HG03095 (cell line): ENCODE measurements around the gene MED29.

ENCODE experiments used
- ATAC-seq: cut with Tn5 transposase; IDR thresholded peaks from one replicate; pipeline ENCODE4 v1.9.1; 2021; ENCODE audit warnings: moderate library complexity; ENCODE audit not compliant: unreplicated experiment

MED29 gene

DNA sequence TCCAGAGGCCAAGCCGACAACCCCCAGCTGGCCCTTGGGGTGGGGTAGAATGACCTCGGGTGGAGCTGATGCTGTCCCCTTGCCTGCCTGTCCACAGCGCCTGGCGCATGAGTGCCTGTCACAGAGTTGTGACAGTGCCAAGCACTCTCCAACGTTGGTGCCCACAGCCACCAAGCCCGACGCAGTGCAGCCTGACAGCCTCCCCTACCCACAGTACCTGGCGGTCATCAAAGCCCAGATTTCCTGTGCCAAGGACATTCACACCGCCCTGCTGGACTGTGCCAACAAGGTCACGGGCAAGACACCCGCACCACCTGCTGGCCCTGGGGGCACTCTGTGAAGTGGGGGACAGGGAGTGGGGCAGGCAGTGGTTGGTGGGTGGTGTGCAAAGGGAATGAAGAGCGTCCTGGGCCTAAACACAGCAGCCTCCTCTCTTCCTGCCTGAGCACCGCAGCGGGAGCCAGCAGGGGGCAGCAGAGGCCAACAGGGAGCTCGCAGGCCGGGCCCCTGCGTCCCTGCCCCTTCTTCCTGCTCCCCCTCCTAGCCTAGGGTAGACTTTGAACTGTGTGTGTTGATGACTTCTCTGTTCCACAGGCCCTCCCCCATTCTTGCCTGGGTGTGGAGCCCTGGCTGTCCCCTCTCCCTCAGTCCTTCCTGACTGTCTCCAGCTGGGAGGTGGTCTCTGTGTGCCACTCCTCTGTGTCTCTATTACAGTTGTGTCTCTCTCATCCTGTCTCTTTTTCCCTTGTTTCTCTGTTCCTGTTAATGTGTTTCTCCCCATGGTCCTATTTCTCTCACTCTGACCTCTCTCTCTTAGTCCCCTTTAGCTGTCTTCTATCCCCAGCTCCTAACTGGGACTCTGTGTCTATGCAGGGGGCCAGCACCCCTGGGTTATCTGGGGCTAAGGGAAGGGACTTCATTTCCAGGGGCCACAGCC lies 6.5 kb downstream of the MED29 start:
- ATAC-seq = no peak

DNA sequence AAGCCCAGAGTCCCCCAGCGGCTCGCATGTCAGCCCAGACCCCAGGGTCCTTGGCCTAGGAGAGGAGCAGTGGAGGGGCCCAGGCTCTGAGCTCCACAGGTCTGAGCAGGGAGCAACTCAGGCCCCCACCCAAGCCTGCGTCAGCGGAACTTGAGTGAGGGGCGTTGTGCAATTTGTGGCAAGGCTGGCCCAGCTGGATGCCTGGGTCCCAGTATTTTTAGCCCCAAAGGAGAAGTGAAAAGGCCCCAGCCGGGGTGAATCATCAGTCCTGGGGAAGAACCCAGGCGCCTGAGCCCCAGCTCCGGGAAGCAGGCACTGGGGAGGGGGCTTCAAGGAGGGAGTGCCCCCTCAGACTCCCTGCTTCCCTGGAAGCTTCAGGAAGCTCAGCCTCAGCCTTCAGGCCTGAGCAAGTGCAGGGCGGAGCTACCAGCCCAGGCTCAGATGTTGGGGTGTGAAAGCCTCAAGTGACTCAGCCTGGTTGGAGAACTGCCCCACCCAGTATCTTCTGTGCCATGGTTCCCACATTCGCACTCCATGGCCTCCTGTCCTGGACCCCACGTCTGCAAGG lies 7.2 kb downstream of the MED29 start:
- no peak for ATAC-seq

DNA sequence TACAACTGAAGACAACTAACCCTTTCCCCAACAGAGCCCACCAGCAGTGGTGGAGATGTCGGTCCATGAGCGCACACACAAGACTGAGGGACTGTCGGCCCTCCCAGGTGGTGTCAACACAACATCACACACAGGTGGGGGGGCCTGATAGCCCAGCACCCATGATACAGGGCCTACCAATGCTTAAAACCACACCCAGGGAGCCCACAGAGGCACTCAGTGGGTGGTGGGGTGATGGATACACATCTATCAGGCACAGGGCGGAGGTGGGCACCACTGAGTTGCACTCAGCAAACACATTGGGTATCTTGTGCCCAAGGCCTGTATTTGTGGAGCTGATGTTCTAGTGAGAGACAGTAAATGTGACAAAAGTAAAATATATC lies 8.5 kb downstream of the MED29 start:
- no peak for ATAC-seq

DNA sequence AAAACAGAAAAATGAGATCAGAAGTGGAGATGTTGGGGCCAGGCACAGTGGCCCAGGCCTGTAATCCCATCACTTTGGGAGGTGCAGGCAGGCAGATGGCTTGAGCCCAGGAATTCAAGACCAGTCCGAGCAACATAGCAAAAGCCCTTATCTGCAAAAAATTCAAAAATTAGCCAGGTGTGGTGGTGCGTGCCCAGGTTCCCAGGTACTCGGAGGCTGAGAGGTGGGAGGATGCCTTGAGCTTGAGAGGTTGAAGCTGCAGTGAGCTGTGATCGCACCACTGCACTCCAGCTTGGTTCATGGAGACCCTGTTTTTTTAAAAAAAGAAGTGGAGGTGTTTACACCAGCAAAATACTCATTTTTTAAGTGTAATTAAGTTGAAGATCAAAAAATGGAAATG lies 8.9 kb downstream of the MED29 start:
- ATAC-seq = no peak

DNA sequence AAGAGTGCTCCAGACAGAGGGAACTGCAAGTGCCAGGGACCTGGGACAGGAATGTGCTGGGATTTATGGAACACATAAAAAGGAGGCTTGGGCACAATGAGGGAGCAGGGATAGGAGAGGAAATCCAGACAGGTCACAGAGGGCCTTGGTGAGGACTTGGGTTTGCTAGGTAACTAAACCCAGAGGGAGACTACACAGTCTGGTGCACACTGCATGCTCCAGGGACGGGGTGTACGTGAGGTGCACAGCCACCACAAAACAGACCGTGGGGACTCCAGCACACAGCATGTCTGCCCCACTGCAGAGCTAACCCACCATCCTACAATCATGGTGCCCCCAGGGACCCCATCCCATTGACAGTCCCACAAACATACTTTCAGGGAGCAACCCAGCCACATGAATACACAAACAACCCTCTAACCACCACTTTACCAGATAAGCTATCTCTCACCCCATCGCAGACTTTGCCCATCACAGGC lies 9.9 kb downstream of the MED29 start:
- ATAC-seq = no peak

DNA sequence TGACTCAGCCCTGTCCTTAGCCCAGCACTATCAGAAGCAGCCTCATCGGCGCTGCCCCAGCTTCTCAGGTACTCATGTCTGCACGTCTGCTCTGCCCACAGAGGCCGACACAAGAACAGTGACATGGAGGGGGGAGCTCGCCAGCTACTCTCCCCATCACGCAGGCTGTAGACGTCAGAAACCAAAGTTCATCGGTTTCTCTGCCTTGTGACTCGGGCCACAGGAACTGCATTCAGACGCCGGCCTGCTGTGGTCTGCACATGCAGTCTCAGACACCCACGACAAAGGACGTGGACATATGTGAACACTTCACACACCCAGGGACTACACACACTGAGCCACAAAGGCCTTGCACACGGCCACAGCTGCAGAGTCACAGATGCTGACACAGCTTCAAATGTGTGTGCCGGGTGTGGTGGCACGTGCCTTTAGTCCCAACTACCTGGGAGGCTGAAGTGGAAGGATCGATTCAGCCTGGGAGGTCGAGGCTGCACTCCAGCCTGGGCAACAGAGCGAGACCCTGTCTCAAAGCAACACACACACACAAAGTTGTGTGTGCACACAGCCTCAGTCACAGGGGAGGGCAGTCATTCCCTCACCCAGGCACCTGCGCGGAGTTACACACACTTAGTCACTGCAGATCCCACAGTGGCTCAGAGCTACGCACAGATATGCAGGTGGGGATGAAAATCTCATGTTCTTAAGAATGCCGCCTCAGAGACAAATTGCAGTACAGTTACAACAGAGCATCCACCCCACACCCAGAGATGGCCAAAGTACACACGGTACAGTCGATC lies 10.6 kb downstream of the MED29 start:
- ATAC-seq = no peak

DNA sequence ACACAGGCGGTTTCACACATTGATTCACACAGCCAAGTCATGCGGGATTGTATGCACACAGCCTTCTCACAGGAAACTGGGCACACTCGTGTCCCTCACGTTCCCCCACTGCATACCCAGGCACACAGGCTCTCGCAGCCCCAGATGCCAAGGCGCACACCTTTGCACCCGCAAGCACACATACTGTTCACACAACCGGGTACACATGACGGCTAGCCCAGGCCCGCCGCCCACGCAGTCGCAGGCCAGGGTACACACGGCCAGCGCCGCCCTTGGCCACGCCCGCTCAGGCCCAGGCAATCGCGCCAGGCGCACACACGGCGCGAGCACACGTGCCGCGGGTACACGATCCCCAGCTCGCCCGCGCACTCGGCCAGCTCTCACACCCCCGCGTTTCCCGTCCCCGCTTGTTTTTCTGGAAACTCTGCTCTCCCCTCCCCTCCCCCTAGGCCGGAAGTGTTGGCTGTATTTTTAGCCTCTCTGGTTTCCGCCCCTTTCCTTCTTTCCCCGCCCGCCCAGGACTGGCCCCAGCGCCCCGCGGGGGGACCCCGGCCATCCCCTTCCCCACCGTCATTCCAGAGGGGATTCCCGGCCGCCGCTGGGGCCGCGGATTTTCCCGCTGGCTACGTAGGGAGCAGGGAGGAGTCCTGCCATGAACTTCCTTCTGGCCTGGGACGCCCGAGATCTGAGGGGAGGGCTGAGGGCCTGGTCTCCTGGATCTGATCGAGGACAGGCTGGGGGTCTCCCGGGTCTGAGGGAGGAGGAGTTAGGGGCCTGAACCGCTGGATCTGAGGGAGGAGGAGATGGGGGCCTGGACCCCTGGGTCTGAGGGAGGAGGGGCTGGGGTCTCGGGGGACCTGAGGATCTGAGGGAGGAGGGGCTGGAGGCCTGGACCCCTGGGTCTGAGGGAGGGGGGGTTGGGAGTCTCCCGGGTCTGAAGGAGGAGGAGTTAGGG lies 11.4 kb downstream of the MED29 start:
- ATAC-seq = no peak

DNA sequence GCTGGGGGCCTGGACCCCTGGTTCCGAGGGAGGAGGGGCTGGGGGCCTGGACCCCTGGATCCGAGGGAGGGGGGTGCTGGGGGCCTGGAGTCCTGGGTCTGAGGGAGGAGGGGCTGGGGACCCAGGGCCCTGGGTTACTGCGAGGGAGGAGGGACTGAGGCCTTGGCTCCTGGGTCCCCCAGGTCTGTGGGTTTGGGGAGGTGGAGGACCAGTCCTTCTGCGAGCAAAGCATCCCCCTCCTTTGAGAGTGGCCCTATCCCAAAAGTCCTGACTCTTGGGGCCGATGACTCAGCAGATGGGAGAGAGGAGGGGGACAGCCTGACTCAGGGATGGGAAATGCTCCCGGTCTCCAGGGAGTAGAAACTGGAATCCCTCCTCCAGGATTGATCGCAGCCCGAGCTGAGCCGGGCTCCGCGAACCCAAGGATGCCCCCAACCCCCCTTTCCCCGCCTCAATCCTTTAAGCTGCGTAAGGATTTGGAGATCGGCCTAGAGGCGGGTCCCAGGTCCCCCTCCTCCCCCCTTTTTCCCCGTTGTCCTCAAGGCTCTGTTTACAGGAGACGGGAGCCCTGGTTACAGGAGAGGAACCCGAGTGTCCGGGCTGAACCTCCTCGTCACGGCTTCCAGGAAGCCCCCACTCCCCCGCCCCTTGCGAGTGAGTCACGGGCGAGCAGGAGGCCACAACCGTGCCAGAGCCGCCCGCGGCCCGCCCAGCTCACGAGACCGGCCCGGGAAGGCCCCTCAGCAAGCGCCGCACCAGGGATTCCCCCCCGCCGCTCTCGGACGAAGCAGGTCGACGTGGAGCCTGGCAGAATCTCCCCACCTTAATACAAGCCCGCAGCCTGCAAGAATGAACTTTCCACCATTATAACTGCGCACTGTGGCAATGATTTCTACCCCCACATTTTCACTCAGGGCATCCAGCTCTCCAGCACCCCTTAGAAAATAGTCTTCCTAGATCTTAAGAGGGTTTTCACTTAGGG lies 12.4 kb downstream of the MED29 start:
- ATAC-seq = no peak

DNA sequence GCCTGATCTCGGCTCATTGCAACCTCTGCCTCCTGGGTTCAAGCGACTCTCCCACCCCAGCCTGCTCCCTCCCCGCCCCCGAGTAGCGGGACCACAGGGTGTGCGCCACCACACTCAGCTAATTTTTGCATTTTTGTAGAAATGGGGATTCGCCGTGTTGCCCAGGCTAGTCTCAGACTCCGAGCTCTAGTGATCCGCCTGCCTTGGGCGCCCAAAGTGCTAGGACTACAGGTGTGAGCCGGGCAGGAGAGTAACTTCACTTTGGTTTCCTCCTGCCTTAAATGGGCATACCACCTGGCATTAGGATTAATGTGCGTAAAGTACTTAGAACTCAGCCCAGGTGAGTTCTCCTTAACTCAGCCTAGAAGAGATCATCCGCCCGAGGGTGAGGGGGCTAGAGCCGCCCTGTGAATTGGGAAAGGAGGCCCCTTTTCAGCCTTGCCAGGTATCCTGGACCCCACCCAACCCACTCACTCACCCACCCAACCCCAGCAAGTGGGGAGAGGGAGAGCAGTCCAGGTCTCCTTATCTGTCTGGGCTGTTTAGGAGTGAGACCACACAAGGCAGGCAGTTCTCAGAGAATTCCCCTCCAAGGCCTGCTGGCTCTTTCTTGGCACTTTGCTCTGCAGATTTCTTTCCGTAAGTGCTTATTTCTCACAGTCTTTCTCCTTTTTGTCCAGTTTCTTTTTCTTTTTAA lies 14.2 kb downstream of the MED29 start:
- ATAC-seq = no peak

DNA sequence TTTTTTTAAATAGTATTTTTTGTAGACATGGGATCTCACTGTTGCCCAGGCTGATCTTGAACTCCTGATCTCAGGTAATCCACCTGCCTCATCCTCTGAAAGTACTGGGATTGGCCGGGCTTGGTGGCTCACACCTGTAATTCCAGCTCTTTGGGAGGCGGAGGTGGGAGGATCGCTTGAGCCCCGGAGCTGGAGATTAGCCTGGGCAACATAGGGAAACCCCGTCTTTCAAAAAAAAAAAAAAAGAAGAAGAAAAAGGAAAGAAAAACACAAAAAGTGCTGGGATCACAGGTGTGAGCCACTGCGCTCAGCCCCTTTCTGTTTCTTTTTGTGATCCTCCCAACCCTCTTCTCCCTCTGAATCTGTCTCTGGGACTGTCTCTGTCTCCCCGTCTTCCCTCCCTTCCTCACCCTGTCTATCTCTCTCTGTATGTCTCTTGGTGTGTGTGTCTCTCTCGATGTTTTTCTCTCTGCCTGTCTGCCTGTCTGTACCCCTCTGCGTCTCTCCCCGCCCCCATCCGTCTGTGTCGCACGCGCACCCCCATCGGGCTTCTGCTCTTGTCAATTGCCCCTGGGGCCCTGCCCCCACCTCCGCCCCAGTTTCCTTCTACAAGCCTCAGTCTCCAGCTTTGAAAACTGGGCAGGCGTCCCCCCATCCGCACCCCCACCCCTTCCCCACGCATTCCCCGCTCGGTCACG lies 14.9 kb downstream of the MED29 start:
- ATAC-seq = no peak

DNA sequence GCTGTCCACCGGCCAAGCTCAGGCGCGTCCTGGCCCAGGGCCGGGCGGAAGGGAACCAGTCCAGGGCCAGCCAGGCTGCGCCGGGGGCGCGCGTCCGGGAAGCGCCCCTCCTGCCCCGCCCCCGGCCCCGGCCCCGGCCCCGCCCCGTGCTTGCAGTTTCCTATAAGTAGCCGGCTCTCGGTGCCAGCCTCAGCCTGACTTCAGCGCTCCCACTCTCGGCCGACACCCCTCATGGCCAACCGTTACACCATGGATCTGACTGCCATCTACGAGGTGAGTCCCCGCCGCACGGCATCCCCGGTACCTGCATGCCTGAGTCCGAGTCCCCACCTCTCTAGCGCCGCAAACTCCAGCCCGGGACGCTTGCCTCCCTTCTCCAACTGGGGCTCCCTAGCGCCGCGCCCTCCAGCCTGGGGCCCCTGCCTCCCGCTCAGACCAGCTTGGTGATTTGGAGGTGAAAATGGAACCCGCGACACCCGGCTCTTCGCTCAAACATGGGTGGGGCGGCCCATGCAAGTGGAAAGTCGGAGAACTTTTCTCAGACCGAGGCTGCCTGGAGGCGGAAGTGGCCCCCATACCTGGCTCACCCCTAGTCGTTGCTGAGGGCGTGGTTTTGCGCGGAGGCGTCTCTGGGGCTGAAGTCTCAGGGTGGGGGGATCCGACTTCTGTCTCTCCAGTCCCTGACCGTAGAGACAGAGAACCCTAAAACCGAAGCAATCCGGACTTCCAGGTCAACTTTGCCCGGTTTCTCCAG lies 15.7 kb downstream of the MED29 start, which contains the start of gene ZFP36:
Gene ZFP36 (plus strand): TSS at position 192 of the 754 bp plus-strand sequence. CDS start 58 bp downstream, at position 250.
- no peak for ATAC-seq

DNA sequence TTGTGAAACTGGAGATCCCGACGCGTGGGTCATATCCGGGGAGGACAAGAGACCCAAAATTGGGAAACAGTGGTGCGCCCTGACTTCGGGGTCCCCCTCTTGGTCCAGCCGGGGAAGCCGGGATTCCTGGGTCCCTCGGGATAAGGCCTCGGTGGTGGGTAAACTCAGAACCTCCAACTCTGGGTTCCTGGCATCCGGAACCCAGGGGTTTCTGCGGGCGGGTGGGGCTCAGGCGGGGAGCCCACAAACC lies 16.2 kb downstream of the MED29 start:
- no peak for ATAC-seq

DNA sequence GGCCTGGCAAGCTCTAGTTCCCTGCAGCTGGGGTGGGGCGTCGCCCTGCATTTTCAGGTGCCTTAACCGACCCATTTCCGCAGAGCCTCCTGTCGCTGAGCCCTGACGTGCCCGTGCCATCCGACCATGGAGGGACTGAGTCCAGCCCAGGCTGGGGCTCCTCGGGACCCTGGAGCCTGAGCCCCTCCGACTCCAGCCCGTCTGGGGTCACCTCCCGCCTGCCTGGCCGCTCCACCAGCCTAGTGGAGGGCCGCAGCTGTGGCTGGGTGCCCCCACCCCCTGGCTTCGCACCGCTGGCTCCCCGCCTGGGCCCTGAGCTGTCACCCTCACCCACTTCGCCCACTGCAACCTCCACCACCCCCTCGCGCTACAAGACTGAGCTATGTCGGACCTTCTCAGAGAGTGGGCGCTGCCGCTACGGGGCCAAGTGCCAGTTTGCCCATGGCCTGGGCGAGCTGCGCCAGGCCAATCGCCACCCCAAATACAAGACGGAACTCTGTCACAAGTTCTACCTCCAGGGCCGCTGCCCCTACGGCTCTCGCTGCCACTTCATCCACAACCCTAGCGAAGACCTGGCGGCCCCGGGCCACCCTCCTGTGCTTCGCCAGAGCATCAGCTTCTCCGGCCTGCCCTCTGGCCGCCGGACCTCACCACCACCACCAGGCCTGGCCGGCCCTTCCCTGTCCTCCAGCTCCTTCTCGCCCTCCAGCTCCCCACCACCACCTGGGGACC lies 16.6 kb downstream of the MED29 start:
- no peak for ATAC-seq

DNA sequence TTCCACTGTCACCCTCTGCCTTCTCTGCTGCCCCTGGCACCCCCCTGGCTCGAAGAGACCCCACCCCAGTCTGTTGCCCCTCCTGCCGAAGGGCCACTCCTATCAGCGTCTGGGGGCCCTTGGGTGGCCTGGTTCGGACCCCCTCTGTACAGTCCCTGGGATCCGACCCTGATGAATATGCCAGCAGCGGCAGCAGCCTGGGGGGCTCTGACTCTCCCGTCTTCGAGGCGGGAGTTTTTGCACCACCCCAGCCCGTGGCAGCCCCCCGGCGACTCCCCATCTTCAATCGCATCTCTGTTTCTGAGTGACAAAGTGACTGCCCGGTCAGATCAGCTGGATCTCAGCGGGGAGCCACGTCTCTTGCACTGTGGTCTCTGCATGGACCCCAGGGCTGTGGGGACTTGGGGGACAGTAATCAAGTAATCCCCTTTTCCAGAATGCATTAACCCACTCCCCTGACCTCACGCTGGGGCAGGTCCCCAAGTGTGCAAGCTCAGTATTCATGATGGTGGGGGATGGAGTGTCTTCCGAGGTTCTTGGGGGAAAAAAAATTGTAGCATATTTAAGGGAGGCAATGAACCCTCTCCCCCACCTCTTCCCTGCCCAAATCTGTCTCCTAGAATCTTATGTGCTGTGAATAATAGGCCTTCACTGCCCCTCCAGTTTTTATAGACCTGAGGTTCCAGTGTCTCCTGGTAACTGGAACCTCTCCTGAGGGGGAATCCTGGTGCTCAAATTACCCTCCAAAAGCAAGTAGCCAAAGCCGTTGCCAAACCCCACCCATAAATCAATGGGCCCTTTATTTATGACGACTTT lies 17.4 kb downstream of the MED29 start:
- ATAC-seq = no peak

DNA sequence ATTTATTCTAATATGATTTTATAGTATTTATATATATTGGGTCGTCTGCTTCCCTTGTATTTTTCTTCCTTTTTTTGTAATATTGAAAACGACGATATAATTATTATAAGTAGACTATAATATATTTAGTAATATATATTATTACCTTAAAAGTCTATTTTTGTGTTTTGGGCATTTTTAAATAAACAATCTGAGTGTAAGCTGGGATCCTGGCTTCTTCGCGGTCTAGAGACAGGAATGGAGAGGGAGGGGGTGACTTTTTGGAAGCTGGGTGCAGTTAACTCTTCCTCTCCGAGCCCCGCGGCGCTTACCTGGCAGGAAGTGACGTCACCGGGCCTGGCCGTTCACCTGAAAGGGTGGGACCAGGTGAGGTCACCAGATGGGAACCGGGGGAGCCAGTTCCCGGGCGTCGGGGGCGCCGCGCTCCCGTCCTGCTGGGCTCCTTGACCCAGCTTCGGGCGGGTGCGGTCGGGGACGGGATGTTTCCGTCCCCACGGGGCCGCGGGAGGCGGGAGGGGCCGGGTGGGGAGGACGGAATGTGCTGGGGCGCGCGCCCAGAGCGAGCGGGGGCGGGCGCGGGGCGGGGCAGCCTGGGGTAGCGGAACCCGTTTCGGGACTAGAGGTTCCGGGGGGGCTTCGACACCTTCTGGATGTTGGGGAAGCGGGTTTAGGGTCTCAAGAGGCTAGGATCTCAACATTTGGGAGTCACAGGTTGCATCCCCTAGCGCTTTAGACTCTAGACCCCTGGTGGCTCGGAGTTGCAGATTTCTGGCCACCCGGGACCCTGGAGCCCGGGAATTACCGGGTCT lies 18.2 kb downstream of the MED29 start:
- ATAC-seq = no peak
